KMS-11 (cell line): ENCODE results near the gene LTO1.
"Not testable (repeated sequence)": the region's sequence is repeated elsewhere in the genome, so short reads cannot be mapped to it uniquely, and the experiment has no call there.

ENCODE experiments used
- H2AFZ ChIP-seq: fragments of 200-600 bp; sonication (generic); 2 replicates; pipeline ENCODE4 v1.6.1; 2016; ENCODE audit warnings: antibody characterized with exemption, mixed run types, low read depth
- H3K27ac ChIP-seq: fragments of 200-600 bp; sonication (generic); 2 replicates; pipeline ENCODE4 v1.6.1; 2016; ENCODE audit warnings: mild to moderate bottlenecking, mixed run types
- H3K27me3 ChIP-seq: fragments of 200-600 bp; sonication (generic); 2 replicates; pipeline ENCODE4 v1.6.1; 2017; ENCODE audit warnings: mild to moderate bottlenecking, low read depth, mixed run types, moderate library complexity; ENCODE audit not compliant: insufficient read depth
- H3K36me3 ChIP-seq: fragments of 200-600 bp; sonication (generic); 2 replicates; pipeline ENCODE4 v1.6.1; 2017; ENCODE audit warnings: mild to moderate bottlenecking, mixed run types; ENCODE audit not compliant: insufficient read depth
- H3K4me1 ChIP-seq: fragments of 200-600 bp; sonication (generic); 2 replicates; pipeline ENCODE4 v1.6.1; 2016; ENCODE audit warnings: mild to moderate bottlenecking, low read depth, mixed run types; ENCODE audit not compliant: poor library complexity, severe bottlenecking
- H3K4me2 ChIP-seq: fragments of 200-600 bp; sonication (generic); 2 replicates; pipeline ENCODE4 v1.7.0; 2016; ENCODE audit warnings: mild to moderate bottlenecking, mixed run types
- H3K4me3 ChIP-seq: fragments of 200-600 bp; sonication (generic); IDR thresholded peaks from 2 replicates; pipeline ENCODE4 v1.6.1; 2017; ENCODE audit warnings: low read depth, low read length, mixed read lengths; ENCODE audit not compliant: insufficient read depth
- H3K79me2 ChIP-seq: fragments of 200-600 bp; sonication (generic); 2 replicates; pipeline ENCODE4 v1.6.1; 2016; ENCODE audit warnings: low read depth, mixed run types; ENCODE audit not compliant: insufficient read depth
- H3K9ac ChIP-seq: fragments of 200-600 bp; sonication (generic); 2 replicates; pipeline ENCODE4 v1.6.1; 2016; ENCODE audit warnings: mild to moderate bottlenecking, mixed run types
- H4K20me1 ChIP-seq: fragments of 200-600 bp; sonication (generic); 2 replicates; pipeline ENCODE4 v1.6.1; 2016; ENCODE audit warnings: mild to moderate bottlenecking, mixed run types; ENCODE audit not compliant: insufficient read depth
- CTCF ChIP-seq: fragments of 200-600 bp; sonication (generic); conservative IDR thresholded peaks from 2 replicates; pipeline ENCODE4 v1.6.1; 2017; ENCODE audit warnings: low read depth, mild to moderate bottlenecking, antibody characterized with exemption, low read length, moderate library complexity, mixed read lengths

The LTO1 gene

DNA sequence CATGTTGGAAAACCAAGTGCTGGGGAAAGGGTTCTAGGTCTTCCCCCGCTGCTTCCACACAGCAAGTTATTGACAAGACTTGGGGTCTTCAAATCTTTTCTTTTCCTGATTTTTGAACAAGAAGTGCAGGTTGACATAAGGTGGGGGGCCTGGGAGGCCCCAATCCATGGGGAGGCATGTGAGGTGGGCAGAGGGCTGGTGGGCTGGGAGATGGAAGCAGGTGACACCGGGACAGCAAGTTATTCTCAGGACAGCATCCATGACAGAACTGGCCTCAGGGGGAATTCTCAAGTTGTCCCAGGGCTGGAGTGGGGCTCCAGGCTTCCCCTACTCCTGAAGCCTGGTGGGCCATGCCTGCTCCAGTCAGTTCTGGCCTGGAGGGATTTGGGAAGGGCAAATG lies 23.2 kb upstream of the LTO1 start:
- no peak overlapping the region for H2AFZ ChIP-seq
- no peak overlapping the region for H3K4me2 ChIP-seq
- H3K36me3 ChIP-seq = no peaks in the 10 kb centered on the region
- H3K27me3 ChIP-seq = peaks cover 31% of the 10 kb centered on the region; the same call in 1 of the 2 replicates
- no peak overlapping the region for H3K27ac ChIP-seq
- no peak for TF ChIP-seq CTCF
- H3K4me1 ChIP-seq = no peaks in the 10 kb centered on the region
- H3K9ac ChIP-seq = no peak overlapping the region
- H4K20me1 ChIP-seq = no peaks in the 10 kb centered on the region
- H3K4me3 ChIP-seq = no peak overlapping the region
- H3K79me2 ChIP-seq = no peaks in the 10 kb centered on the region

GRCh38 chr11:69697861-69698260 lies 22.7 kb upstream of the LTO1 start:
- Histone ChIP-seq H3K27me3 (peaks cover 31% of the 10 kb centered on the region; the same call in 1 of the 2 replicates), H4K20me1 (no peaks in the 10 kb centered on the region), H3K79me2 (no peaks in the 10 kb centered on the region), H3K27ac (no peak overlapping the region), H2AFZ (no peak overlapping the region), H3K4me2 (no peak overlapping the region), H3K9ac (no peak overlapping the region), H3K4me1 (no peaks in the 10 kb centered on the region), H3K36me3 (no peaks in the 10 kb centered on the region), H3K4me3 (no peak overlapping the region)
- no peak for TF ChIP-seq CTCF

DNA sequence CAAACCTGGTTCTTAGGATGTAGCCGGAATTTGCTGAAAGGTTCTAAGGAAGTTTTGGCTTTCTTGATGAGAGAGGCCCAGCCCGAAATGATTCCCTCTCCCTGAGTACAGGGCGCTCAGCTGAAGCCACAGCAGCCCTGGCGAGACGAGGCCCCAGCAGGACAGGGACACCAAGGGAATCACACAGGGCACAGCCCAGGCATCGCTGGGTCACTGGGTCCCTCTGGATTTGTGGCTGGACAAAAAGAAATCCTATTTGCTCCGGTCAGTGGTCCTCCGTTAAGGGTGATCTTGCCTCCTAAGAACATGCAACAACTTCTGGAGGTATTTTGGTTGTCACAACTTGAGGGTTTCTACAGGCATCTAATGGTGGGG lies 22.3 kb upstream of the LTO1 start:
- H3K4me3 ChIP-seq = no peak overlapping the region

DNA sequence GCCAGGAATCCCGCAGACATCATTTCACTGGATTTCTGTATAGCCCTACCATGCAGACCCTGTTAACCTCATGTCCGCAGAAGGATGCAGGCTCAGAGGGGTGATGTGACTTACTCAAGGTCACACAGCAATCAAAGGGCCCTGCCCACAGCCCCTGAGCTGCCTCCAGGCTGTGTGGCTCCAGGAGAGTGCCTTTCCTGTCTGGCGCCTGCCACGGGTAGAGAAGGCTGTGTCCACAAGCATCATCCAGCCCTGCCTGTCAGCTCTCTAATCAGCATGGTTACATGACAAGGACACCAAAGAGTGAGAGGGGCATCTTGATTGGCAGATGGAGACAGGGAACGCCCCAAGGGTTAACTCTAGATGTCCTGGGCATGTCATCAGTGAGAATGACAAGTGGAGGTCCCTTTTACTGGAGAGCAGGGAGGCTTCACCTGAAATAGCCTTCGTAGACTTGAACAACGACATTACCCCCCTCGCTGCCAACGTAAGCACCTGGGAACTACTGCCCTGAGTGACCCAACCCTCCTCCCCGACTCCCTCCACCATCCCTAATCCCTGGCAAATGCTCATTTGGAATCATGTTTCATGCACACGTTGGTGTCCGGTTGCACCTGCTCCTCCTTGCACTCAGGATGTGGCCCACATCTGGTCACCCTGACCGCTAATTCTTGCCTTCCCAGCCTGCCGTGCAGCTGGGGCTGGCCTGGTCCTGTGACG lies 21.8 kb upstream of the LTO1 start:
- no peaks in the 10 kb centered on the region for H4K20me1 ChIP-seq
- H3K4me2 ChIP-seq = no peak overlapping the region
- no peaks in the 10 kb centered on the region for H3K79me2 ChIP-seq
- H2AFZ ChIP-seq = no peak overlapping the region
- no peaks in the 10 kb centered on the region for H3K36me3 ChIP-seq
- no peak for TF ChIP-seq CTCF
- H3K27me3 ChIP-seq = peaks cover 31% of the 10 kb centered on the region; the same call in 1 of the 2 replicates
- no peak overlapping the region for H3K4me3 ChIP-seq
- H3K9ac ChIP-seq = no peak overlapping the region
- H3K27ac ChIP-seq = no peak overlapping the region
- H3K4me1 ChIP-seq = no peaks in the 10 kb centered on the region

More for the DNA sequence above, 22.3 kb upstream of the LTO1 start:
- no peaks in the 10 kb centered on the region for H3K36me3 ChIP-seq
- no peaks in the 10 kb centered on the region for H4K20me1 ChIP-seq
- no peaks in the 10 kb centered on the region for H3K4me1 ChIP-seq
- no peak for TF ChIP-seq CTCF
- no peak overlapping the region for H3K9ac ChIP-seq
- H3K79me2 ChIP-seq = no peaks in the 10 kb centered on the region
- H2AFZ ChIP-seq = no peak overlapping the region
- no peak overlapping the region for H3K4me2 ChIP-seq
- peaks cover 31% of the 10 kb centered on the region; the same call in 1 of the 2 replicates for H3K27me3 ChIP-seq
- H3K27ac ChIP-seq = no peak overlapping the region

DNA sequence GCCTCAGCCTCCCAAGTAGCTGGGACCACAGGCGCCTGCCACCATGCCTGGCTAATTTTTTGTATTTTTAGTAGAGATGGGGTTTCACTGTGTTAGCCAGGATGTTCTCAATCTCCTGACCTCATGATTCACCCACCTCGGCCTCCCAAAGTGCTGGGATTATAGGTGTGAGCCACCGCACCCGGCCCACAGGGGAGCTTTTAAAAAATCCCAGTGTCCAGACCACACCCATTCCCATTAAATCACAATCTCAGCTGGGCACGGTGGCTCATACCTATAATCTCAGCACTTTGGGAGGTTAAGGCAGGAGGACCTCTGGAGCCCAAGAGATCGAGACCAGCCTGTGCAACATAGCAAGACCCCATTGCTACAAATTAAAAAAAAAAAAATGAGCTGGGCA lies 20.8 kb upstream of the LTO1 start:
- not testable (repeated sequence) for H3K9ac ChIP-seq, H3K27ac ChIP-seq, H3K36me3 ChIP-seq, H4K20me1 ChIP-seq, H3K4me2 ChIP-seq, H2AFZ ChIP-seq, H3K4me1 ChIP-seq, H3K4me3 ChIP-seq, H3K79me2 ChIP-seq
- peaks cover 31% of the 10 kb centered on the region; the same call in 1 of the 2 replicates for H3K27me3 ChIP-seq
